Measurements from ENCODE around the gene DMC1.
"Not testable (repeated sequence)": the region's sequence is repeated elsewhere in the genome, so short reads cannot be mapped to it uniquely, and the experiment has no call there.

Gene DMC1

DNA sequence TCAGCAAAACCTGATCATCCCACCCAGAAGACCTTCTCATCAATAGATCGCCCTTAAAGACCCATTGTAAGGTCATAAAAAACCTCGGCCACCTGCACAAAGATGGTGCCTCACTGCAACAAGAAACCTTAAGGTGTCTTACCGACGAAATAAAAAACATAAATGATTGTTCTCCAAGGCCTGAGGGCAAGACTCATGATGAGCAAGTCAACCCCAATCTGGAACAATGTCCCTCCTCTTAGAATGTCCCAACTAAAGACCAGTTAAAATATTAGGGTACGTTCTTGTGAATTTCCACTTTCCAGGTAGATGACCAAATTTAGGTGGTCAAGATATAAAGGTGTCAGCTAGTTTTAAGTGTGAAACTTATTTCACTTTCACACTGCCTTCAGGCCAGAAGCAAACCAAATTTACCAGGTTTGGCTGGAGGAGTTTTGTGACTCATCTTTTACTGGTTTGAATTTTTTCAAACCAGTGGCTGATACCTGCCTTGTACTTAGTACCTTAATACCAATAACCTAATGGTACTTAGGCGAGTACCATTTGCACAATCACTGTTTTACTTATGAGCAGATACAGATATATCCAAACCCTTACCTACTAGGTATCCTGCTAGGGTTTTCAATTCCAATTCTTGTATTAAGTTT lies 87.2 kb downstream of the DMC1 start:
- no peak overlapping the region for H3K9ac ChIP-seq (ENCODE audit: low read length)
- H3K4me1 ChIP-seq (ENCODE audit: control insufficient read depth, insufficient read depth, low read length), result no peaks in the 10 kb centered on the region
- no peak overlapping the region for H3K27ac ChIP-seq (ENCODE audit: low read depth, low read length)
- H3K4me3 ChIP-seq (ENCODE audit: low read depth, low read length), result no peak overlapping the region
- H3K9me3 ChIP-seq (ENCODE audit: control insufficient read depth, insufficient read depth, low read depth, low read length), result no peaks in the 10 kb centered on the region
- H3K36me3 ChIP-seq (ENCODE audit: control insufficient read depth, insufficient read depth, low read length), result peaks cover 79% of the 10 kb centered on the region
- H3K27me3 ChIP-seq (ENCODE audit: control insufficient read depth, insufficient read depth, low read length), result no peaks in the 10 kb centered on the region

GRCh38 chr22:38481871-38482332 lies 88.1 kb downstream of the DMC1 start:
- H3K9ac ChIP-seq (ENCODE audit: low read length), result no peak overlapping the region
- H3K4me1 ChIP-seq (ENCODE audit: control insufficient read depth, insufficient read depth, low read length), result no peaks in the 10 kb centered on the region
- H3K27me3 ChIP-seq (ENCODE audit: control insufficient read depth, insufficient read depth, low read length), result no peaks in the 10 kb centered on the region
- H3K4me3 ChIP-seq (ENCODE audit: low read depth, low read length), result no peak overlapping the region
- peaks cover 71% of the 10 kb centered on the region for H3K36me3 ChIP-seq (ENCODE audit: control insufficient read depth, insufficient read depth, low read length)
- H3K27ac ChIP-seq (ENCODE audit: low read depth, low read length), result no peak overlapping the region
- H3K9me3 ChIP-seq (ENCODE audit: control insufficient read depth, insufficient read depth, low read depth, low read length), result no peaks in the 10 kb centered on the region

GRCh38 chr22:38481162-38481870 lies 88.7 kb downstream of the DMC1 start:
- Histone ChIP-seq H3K36me3 (ENCODE audit: control insufficient read depth, insufficient read depth, low read length) (peaks cover 65% of the 10 kb centered on the region), H3K4me1 (ENCODE audit: control insufficient read depth, insufficient read depth, low read length) (no peaks in the 10 kb centered on the region), H3K27ac (ENCODE audit: low read depth, low read length) (no peak overlapping the region), H3K9me3 (ENCODE audit: control insufficient read depth, insufficient read depth, low read depth, low read length) (no peaks in the 10 kb centered on the region), H3K9ac (ENCODE audit: low read length) (no peak overlapping the region), H3K4me3 (ENCODE audit: low read depth, low read length) (no peak overlapping the region), H3K27me3 (ENCODE audit: control insufficient read depth, insufficient read depth, low read length) (no peaks in the 10 kb centered on the region)

- H3K27me3 ChIP-seq (ENCODE audit: control insufficient read depth, insufficient read depth, low read length), result no peaks in the 10 kb centered on the region
- no peaks in the 10 kb centered on the region; the same call in 1 of the 2 replicates for H3K4me1 ChIP-seq (ENCODE audit: control insufficient read depth, insufficient read depth, low read length)
- H3K9me3 ChIP-seq (ENCODE audit: control insufficient read depth, insufficient read depth, low read depth, low read length), result no peaks in the 10 kb centered on the region
- no peak overlapping the region for H3K9ac ChIP-seq (ENCODE audit: low read length)
- no peak overlapping the region for H3K4me3 ChIP-seq (ENCODE audit: low read depth, low read length)
- no peak overlapping the region for H3K27ac ChIP-seq (ENCODE audit: low read depth, low read length)
- H3K36me3 ChIP-seq (ENCODE audit: control insufficient read depth, insufficient read depth, low read length), result peaks cover 47% of the 10 kb centered on the region
These were observed 90.7 kb downstream of the DMC1 start for GRCh38 chr22:38479096-38479837.

GRCh38 chr22:38477585-38477984 lies 92.4 kb downstream of the DMC1 start:
- Histone ChIP-seq H3K4me1 (ENCODE audit: control insufficient read depth, insufficient read depth, low read length) (no peaks in the 10 kb centered on the region; the same call in 1 of the 2 replicates), H3K36me3 (ENCODE audit: control insufficient read depth, insufficient read depth, low read length) (peaks cover 30% of the 10 kb centered on the region), H3K27me3 (ENCODE audit: control insufficient read depth, insufficient read depth, low read length) (no peaks in the 10 kb centered on the region), H3K27ac (ENCODE audit: low read depth, low read length) (no peak overlapping the region), H3K9ac (ENCODE audit: low read length) (no peak overlapping the region), H3K9me3 (ENCODE audit: control insufficient read depth, insufficient read depth, low read depth, low read length) (no peaks in the 10 kb centered on the region), H3K4me3 (ENCODE audit: low read depth, low read length) (no peak overlapping the region)

- Histone ChIP-seq H3K9me3 (ENCODE audit: control insufficient read depth, insufficient read depth, low read depth, low read length) (no peaks in the 10 kb centered on the region), H3K4me3 (ENCODE audit: low read depth, low read length) (no peak overlapping the region), H3K36me3 (ENCODE audit: control insufficient read depth, insufficient read depth, low read length) (peaks cover 3% of the 10 kb centered on the region; the same call in 1 of the 2 replicates), H3K9ac (ENCODE audit: low read length) (no peak overlapping the region), H3K4me1 (ENCODE audit: control insufficient read depth, insufficient read depth, low read length) (no peaks in the 10 kb centered on the region; the same call in 1 of the 2 replicates), H3K27ac (ENCODE audit: low read depth, low read length) (no peak overlapping the region), H3K27me3 (ENCODE audit: control insufficient read depth, insufficient read depth, low read length) (0 out of 2 replicates have a peak, but pooled peaks cover under 1% of the 10 kb centered on the region)
These were observed 95.9 kb downstream of the DMC1 start for GRCh38 chr22:38474003-38474607.

DNA sequence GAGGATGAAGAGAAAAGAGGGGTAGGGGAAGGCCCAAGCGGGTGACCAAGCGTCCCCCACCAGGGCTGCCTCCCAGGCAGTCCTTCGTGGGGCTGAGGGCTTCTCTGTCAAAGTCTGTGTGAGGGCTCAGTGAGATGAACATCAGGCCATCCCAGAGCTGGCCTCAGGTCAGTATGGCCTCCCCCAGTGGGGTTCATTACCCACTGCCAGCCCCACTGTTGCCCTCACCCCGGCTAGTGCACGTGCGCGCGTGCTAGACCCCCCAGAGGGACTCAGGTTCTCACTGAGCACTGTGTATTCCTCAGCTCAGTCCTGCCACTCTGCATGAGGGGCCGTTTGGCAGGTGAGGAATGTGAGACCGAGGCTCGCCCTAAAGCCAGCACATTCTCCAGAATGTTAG lies 98.7 kb downstream of the DMC1 start:
- H3K27me3 ChIP-seq (ENCODE audit: control insufficient read depth, insufficient read depth, low read length), result peaks cover 25% of the 10 kb centered on the region
- H3K9me3 ChIP-seq (ENCODE audit: control insufficient read depth, insufficient read depth, low read depth, low read length), result no peaks in the 10 kb centered on the region
- H3K9ac ChIP-seq (ENCODE audit: low read length), result no peak overlapping the region
- no peaks in the 10 kb centered on the region for H3K36me3 ChIP-seq (ENCODE audit: control insufficient read depth, insufficient read depth, low read length)
- H3K4me1 ChIP-seq (ENCODE audit: control insufficient read depth, insufficient read depth, low read length), result peaks cover 12% of the 10 kb centered on the region
- H3K27ac ChIP-seq (ENCODE audit: low read depth, low read length), result no peak overlapping the region
- no peak overlapping the region for H3K4me3 ChIP-seq (ENCODE audit: low read depth, low read length)

DNA sequence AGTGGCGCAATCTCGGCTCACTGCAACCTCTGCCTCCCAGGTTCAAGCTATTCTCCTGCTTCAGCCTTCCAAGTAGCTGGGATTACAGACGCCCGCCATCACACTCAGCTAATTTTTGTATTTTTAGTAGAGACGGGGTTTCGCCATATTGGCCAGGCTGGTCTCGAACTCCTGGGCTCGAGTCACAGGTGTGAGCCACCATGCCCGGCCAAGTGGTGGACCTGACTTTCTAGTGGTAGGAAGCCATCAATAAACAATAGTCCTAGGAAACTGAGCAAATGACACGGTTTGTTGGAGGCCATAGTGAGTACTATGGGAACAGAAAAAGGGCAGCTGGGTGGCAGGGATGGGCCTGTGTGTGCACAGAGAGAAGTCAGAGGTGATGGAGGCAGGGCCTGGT lies 99.8 kb downstream of the DMC1 start:
- H3K36me3 ChIP-seq (ENCODE audit: control insufficient read depth, insufficient read depth, low read length); H3K4me3 ChIP-seq (ENCODE audit: low read depth, low read length): not testable (repeated sequence)

DNA sequence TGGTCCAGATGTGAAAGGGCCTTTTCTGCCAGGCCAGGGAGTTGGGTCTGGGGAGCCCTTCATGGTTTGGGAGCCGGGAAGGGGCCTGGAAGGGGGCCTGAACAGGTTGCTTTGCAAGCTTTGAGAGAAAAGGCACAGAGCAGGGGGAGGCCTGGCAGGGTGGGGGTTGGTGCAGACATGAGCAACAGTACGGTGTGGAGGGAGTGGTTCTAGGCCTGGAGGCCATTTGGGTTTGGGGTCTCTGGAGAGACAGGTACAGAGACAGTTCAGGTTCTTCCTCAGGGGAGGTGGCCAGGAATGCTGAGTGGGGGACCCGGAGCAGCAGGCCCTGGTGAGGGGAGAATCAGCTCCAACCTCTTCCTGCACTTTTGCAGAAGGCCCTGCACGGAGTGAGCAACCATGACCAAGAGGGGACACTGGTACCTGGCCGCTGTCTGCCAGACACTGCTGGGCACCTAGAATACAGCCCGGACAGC lies 100.6 kb downstream of the DMC1 start:
- H3K4me3 ChIP-seq (ENCODE audit: low read depth, low read length), result no peak overlapping the region
- no peak overlapping the region for H3K27ac ChIP-seq (ENCODE audit: low read depth, low read length)
- H3K9ac ChIP-seq (ENCODE audit: low read length), result no peak overlapping the region

More for the DNA sequence above, 99.8 kb downstream of the DMC1 start:
- Histone ChIP-seq H3K27me3 (ENCODE audit: control insufficient read depth, insufficient read depth, low read length) (peaks cover 33% of the 10 kb centered on the region), H3K4me1 (ENCODE audit: control insufficient read depth, insufficient read depth, low read length) (peaks cover 14% of the 10 kb centered on the region)
- not testable (repeated sequence) for H3K27ac ChIP-seq (ENCODE audit: low read depth, low read length); H3K9ac ChIP-seq (ENCODE audit: low read length); H3K9me3 ChIP-seq (ENCODE audit: control insufficient read depth, insufficient read depth, low read depth, low read length)

More for the DNA sequence above, 100.6 kb downstream of the DMC1 start:
- Histone ChIP-seq H3K9me3 (ENCODE audit: control insufficient read depth, insufficient read depth, low read depth, low read length) (no peaks in the 10 kb centered on the region), H3K36me3 (ENCODE audit: control insufficient read depth, insufficient read depth, low read length) (no peaks in the 10 kb centered on the region), H3K4me1 (ENCODE audit: control insufficient read depth, insufficient read depth, low read length) (peaks cover 14% of the 10 kb centered on the region), H3K27me3 (ENCODE audit: control insufficient read depth, insufficient read depth, low read length) (peaks cover 33% of the 10 kb centered on the region)
